Astrocyte (in vitro differentiated cells and primary cell): Measurements from ENCODE around the gene KRTAP16-1. TPM values are rescaled to one million over a fixed set of nuclear protein-coding genes. Genes with fewer than 3 reads are reported as not detected.

Experiments
- DNase-seq: peaks from one replicate; pipeline ENCODE4 v3.0.0-alpha.2; 2010; ENCODE audit warnings: low read depth
- FAIRE-seq: peaks from 2 replicates; lab custom pipeline; 2011; peaks lifted over from hg19 to GRCh38; lab: Jason Lieb, UNC
- H2AFZ ChIP-seq: 2 replicates; pipeline ENCODE4 v1.6.0; 2012; ENCODE audit warnings: low read depth, low read length, inconsistent platforms
- H3K27ac ChIP-seq: 2 replicates; pipeline ENCODE4 v1.5.1; 2011; ENCODE audit warnings: low read depth, low read length, inconsistent platforms
- H3K27me3 ChIP-seq: 2 replicates; pipeline ENCODE4 v1.6.0; 2011; ENCODE audit warnings: low read length, inconsistent platforms; ENCODE audit not compliant: insufficient read depth
- H3K36me3 ChIP-seq: 2 replicates; pipeline ENCODE4 v1.5.1; 2011; ENCODE audit warnings: low read length, inconsistent platforms; ENCODE audit not compliant: insufficient read depth
- H3K4me1 ChIP-seq: 2 replicates; pipeline ENCODE4 v1.5.1; 2011; ENCODE audit warnings: low read length, inconsistent platforms; ENCODE audit not compliant: insufficient read depth
- H3K4me2 ChIP-seq: 2 replicates; pipeline ENCODE4 v1.6.0; 2012; ENCODE audit warnings: low read length, inconsistent platforms
- H3K4me3 ChIP-seq: 2 replicates; pipeline ENCODE4 v1.5.1; 2011; ENCODE audit warnings: low read depth, mild to moderate bottlenecking, low read length, inconsistent platforms; ENCODE audit not compliant: insufficient read depth
- H3K79me2 ChIP-seq: 2 replicates; pipeline ENCODE4 v1.6.0; 2012; ENCODE audit warnings: mild to moderate bottlenecking, low read length, inconsistent platforms; ENCODE audit not compliant: insufficient read depth
- H3K9ac ChIP-seq: 2 replicates; pipeline ENCODE4 v1.6.0; 2012; ENCODE audit warnings: mild to moderate bottlenecking, low read length, inconsistent platforms
- H3K9me3 ChIP-seq: 2 replicates; pipeline ENCODE4 v1.5.1; 2012; ENCODE audit warnings: low read depth, mild to moderate bottlenecking, low read length, inconsistent platforms; ENCODE audit not compliant: insufficient read depth
- H4K20me1 ChIP-seq: 2 replicates; pipeline ENCODE4 v1.6.0; 2012; ENCODE audit warnings: low read length, inconsistent platforms; ENCODE audit not compliant: insufficient read depth
- H3K27ac Mint-ChIP-seq: one replicate; pipeline ENCODE4 v1.8.0; 2021; ENCODE audit warnings: mild to moderate bottlenecking, mixed read lengths; ENCODE audit not compliant: unreplicated experiment
- H3K27me3 Mint-ChIP-seq: one replicate; pipeline ENCODE4 v1.8.0; 2021; ENCODE audit warnings: low read depth, mixed read lengths; ENCODE audit not compliant: unreplicated experiment
- H3K36me3 Mint-ChIP-seq: one replicate; pipeline ENCODE4 v1.8.0; 2021; ENCODE audit warnings: low read depth, mixed read lengths; ENCODE audit not compliant: unreplicated experiment
- H3K4me1 Mint-ChIP-seq: one replicate; pipeline ENCODE4 v1.8.0; 2021; ENCODE audit warnings: low read depth, mixed read lengths; ENCODE audit not compliant: unreplicated experiment
- H3K4me3 Mint-ChIP-seq: one replicate; pipeline ENCODE4 v1.8.0; 2021; ENCODE audit warnings: mild to moderate bottlenecking, moderate library complexity, mixed read lengths; ENCODE audit not compliant: unreplicated experiment
- H3K9me3 Mint-ChIP-seq: one replicate; pipeline ENCODE4 v1.8.0; 2021; ENCODE audit warnings: mild to moderate bottlenecking, mixed read lengths; ENCODE audit not compliant: unreplicated experiment
- CTCF ChIP-seq: IDR thresholded peaks from 2 replicates; pipeline ENCODE4 v1.5.1; 2011; ENCODE audit warnings: low read depth, mild to moderate bottlenecking, inconsistent platforms, low read length, moderate library complexity; ENCODE audit not compliant: insufficient read depth
- EZH2 ChIP-seq: IDR thresholded peaks from 2 replicates; pipeline ENCODE4 v1.6.1; 2012; ENCODE audit warnings: mild to moderate bottlenecking, low read length, inconsistent platforms; ENCODE audit not compliant: insufficient read depth
- total RNA-seq: library from RNA; stranded (reverse); gene quantifications from 2 replicates; pipeline ENCODE4 v1.2.1, GENCODE V29; 2021

KRTAP16-1 gene
- total RNA-seq, 1 donor from 2014 or later = not detected

DNA sequence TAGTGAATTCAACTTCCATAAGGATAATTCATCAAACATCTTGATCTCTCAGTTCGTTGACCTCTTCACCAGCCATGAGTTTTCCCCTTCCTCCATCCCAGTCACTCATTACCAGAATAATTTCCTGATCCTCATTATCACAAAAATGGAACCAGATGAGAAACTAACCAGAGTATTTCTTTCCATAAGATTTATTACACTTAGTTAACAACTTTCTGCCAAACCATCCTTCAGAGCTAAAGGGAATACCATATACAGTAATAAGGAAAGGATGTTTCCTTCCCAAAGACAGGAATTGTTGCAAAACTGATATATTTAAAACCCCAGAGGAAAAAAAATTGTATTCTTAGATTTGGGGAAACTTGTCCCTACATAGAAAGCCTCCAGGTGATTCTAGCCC, 15.1 kb downstream of the KRTAP16-1 start:
- Histone ChIP-seq H3K36me3 (no peaks in the 10 kb centered on the region), H3K79me2 (no peaks in the 10 kb centered on the region), H2AFZ (no peak overlapping the region), H4K20me1 (no peaks in the 10 kb centered on the region), H3K27me3 (no peaks in the 10 kb centered on the region), H3K9ac (no peak overlapping the region), H3K4me3 (no peak overlapping the region), H3K27ac (no peak overlapping the region), H3K4me1 (no peaks in the 10 kb centered on the region), H3K9me3 (no peaks in the 10 kb centered on the region), H3K4me2 (no peak overlapping the region)
- FAIRE-seq (no peak), DNase-seq (no peak)
- Mint-ChIP-seq H3K9me3 (no peaks in the 10 kb centered on the region), H3K27ac (no peak overlapping the region), H3K36me3 (no peaks in the 10 kb centered on the region), H3K4me3 (no peak overlapping the region), H3K4me1 (no peaks in the 10 kb centered on the region), H3K27me3 (no peaks in the 10 kb centered on the region)
- TF ChIP-seq CTCF (no peak), EZH2 (no peak)

DNA sequence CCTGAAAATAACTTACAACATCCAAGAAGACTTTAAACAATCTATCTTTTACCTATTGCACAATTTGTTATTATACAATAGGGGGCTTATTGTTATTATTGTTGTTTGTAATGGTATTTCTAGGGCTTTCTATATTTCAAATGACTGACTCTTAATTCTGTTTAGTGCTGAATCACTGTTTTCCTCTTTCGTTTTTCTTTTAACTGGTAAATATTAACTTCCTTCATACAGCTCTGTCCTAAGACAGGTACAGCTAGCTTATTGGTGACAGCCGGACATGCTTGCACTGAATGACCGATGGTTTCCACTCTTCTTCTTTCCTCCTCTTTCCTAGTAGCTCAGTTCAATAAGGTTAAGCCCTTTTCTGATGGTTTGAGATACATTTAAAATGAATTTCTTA, 22.1 kb downstream of the KRTAP16-1 start:
- Histone ChIP-seq H3K9me3 (no peaks in the 10 kb centered on the region), H3K79me2 (no peaks in the 10 kb centered on the region), H3K4me1 (no peaks in the 10 kb centered on the region), H3K27me3 (no peaks in the 10 kb centered on the region), H3K36me3 (no peaks in the 10 kb centered on the region), H3K4me2 (no peak overlapping the region), H4K20me1 (no peaks in the 10 kb centered on the region), H3K4me3 (no peak overlapping the region), H2AFZ (no peak overlapping the region), H3K9ac (no peak overlapping the region), H3K27ac (no peak overlapping the region)
- Mint-ChIP-seq H3K27me3 (no peaks in the 10 kb centered on the region), H3K4me1 (peaks cover 17% of the 10 kb centered on the region), H3K36me3 (no peaks in the 10 kb centered on the region), H3K4me3 (no peak overlapping the region), H3K27ac (no peak overlapping the region), H3K9me3 (no peaks in the 10 kb centered on the region)
- no peak for FAIRE-seq
- no peak for DNase-seq
- TF ChIP-seq EZH2 (no peak), CTCF (no peak)

DNA sequence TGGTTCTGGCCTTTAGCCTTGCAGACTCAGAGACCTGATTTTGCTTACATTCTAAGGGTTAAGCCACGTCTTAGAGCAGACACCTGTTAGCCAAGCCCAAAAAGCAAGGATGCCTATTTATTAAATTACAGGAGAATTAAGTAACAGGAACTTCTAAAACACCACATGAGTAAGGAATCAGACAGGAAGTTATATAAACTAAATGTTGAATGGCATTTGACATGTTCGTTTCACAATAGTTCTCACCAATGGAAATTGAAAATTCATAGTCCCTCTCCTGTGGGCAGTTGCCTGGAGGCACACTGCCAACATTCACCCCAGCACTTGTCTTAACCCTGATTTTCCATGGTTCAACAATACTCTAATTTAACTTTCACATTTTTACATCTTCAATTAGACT, 24.6 kb downstream of the KRTAP16-1 start:
- H3K36me3 Mint-ChIP-seq = no peaks in the 10 kb centered on the region
- Histone ChIP-seq H3K4me3 (no peak overlapping the region), H3K4me1 (no peaks in the 10 kb centered on the region), H3K9me3 (no peaks in the 10 kb centered on the region), H2AFZ (no peak overlapping the region), H3K27me3 (no peaks in the 10 kb centered on the region), H3K27ac (no peak overlapping the region), H3K4me2 (no peak overlapping the region), H3K9ac (no peak overlapping the region), H3K79me2 (no peaks in the 10 kb centered on the region), H3K36me3 (no peaks in the 10 kb centered on the region), H4K20me1 (no peaks in the 10 kb centered on the region)
- H3K9me3 Mint-ChIP-seq = no peaks in the 10 kb centered on the region
- FAIRE-seq (peak; percentile 29), DNase-seq (no peak)
- H3K4me3 Mint-ChIP-seq = no peak overlapping the region
- H3K4me1 Mint-ChIP-seq = peaks cover 17% of the 10 kb centered on the region
- no peak overlapping the region for H3K27ac Mint-ChIP-seq
- no peaks in the 10 kb centered on the region for H3K27me3 Mint-ChIP-seq
- TF ChIP-seq CTCF (no peak), EZH2 (no peak)
